ELF-1 (cell line): ENCODE results near the gene KIF6.
"Not testable (repeated sequence)": the region's sequence is repeated elsewhere in the genome, so short reads cannot be mapped to it uniquely, and the experiment has no call there.

ENCODE experiments used
- DNase-seq: peaks from one replicate; pipeline ENCODE4 v3.0.0-alpha.2; 2016; ENCODE audit warnings: low read depth, low spot score

KIF6 gene, protein sequence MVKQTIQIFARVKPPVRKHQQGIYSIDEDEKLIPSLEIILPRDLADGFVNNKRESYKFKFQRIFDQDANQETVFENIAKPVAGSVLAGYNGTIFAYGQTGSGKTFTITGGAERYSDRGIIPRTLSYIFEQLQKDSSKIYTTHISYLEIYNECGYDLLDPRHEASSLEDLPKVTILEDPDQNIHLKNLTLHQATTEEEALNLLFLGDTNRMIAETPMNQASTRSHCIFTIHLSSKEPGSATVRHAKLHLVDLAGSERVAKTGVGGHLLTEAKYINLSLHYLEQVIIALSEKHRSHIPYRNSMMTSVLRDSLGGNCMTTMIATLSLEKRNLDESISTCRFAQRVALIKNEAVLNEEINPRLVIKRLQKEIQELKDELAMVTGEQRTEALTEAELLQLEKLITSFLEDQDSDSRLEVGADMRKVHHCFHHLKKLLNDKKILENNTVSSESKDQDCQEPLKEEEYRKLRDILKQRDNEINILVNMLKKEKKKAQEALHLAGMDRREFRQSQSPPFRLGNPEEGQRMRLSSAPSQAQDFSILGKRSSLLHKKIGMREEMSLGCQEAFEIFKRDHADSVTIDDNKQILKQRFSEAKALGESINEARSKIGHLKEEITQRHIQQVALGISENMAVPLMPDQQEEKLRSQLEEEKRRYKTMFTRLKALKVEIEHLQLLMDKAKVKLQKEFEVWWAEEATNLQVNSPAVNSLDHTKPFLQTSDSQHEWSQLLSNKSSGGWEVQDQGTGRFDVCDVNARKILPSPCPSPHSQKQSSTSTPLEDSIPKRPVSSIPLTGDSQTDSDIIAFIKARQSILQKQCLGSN

DNA sequence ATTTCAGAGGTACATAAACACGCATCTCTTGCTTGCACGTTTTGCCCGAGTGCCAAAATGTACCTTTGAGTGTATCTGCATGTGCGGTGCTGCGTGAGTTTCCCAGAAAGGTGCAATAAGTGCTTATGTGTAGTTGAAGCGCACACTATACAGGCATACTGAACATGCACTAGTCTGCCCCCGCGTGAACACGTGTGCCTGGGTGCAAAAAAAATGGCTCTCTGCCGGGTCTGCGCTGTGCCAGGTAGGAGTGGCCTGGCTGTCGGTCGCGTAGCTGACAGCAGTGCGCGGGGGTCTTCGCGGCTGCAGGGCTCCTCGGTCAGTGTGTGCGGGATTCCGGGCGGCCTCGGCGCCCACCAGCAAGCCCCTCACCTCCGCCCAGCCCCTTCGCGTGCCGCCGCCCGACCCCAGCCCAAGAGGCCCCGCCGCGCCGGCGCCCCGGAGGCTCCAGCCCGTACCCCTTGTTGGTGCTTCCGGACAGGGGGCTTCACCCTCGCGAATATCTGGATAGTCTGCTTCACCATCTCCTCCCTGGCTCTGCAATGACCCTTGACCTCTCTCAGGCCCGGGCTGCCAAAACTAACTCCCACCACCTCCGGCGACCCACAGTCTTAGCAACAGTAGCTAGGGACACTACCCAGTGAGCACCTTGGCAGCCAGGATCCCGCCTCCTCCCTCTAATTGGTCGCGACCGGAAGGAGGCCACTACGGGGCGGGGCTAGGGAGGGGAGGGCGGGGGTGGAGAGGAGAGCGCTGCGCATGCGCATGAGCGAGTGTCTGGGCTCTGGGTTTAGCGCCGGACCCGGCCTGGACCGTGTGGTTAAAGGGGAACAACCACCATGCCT lies at the start of gene KIF6:
Gene KIF6 (minus strand): TSS at position 622 of the 845 bp plus-strand sequence. CDS start 98 bp downstream, at position 524.
- peak; percentile 93 for DNase-seq

DNA sequence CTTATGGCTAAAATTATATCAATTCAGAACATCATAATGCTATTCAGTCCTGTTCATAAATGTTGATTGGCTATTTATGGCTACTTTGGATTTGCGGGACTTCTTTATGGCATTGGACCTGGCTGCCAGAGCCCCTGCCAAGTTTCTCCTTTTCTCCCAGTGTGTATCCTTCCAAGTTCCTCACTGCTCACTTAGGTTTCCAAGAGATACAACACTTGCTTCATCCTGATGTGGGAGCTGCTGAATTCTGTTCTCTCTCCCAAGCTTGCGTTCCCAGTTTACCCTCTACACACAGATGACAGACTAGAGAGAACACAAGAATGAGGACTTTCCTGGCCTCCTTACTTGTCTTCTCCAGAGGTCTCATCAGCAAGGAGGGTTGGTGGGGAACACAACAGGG lies 48.6 kb upstream of the KIF6 start:
- DNase-seq: no peak

DNA sequence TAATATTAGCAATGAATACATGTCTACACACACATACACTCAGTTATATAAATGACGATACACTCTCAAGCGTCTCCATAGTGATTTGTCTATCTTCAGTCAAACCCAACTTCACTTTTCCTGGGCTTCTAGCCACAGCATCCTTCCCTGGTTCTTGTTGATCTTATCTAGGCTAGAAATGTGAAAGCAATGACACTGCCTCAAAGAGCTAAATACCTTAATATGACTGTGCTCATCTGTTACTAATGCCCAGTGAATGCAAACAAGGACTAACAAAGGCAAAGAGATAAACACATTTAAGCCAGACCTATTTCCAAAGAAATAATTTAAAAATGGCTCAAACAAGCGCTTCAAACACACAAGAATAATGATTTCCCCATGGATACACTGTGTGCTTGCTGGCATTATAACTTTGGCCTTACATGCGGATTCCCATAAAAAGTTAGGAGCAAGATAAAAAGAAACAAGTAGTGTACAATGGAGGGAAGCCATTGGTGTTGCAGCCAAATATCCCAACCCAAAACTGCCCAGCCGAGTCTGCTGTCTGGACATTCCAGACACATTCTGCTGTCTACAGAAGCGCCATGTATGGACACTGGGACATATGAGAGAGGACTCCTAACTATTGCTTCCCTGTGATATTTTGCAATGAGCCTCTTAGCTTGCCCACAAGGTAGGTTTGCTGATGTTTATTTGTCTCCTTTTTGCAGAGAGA lies 47.5 kb upstream of the KIF6 start:
- no peak for DNase-seq

DNA sequence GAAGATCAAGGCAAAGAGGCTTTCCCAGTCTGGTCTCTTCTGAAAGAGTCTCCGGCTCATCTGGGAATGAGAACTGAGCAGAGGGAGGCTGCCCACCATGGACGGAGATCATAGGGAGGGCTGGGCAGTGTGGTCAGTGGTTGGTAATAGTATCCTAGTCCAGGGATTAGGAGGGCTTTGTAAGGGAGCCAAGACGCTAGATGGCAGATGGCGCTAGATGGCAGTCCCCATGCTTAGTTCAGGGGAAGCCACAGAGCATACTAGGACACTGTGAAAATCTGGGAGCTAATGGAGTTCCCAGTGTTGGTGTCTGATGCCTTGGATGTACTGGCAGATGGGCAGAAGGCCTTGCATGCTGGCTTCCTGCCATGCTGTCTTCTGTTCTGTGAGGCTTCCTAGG lies 45.2 kb upstream of the KIF6 start:
- DNase-seq: no peak

DNA sequence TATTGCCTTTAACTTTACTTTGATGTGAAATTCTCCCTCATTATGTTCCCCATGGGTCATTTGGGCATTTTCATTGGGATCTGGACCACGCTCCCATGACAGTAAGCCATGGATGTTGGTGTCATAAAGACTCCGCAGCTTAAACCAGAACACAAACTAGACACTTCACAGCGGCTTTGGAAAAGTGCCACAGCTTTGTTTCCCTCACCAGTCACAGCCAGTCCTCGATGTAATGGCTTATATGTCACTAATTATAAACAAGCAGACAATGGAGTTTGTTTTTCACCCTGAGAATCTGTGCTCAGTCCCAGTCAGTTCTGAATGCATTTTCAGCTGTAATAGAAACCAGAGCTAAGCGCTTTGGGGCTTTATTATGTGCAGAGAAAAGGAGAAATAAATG lies 43.8 kb upstream of the KIF6 start:
- no peak for DNase-seq

DNA sequence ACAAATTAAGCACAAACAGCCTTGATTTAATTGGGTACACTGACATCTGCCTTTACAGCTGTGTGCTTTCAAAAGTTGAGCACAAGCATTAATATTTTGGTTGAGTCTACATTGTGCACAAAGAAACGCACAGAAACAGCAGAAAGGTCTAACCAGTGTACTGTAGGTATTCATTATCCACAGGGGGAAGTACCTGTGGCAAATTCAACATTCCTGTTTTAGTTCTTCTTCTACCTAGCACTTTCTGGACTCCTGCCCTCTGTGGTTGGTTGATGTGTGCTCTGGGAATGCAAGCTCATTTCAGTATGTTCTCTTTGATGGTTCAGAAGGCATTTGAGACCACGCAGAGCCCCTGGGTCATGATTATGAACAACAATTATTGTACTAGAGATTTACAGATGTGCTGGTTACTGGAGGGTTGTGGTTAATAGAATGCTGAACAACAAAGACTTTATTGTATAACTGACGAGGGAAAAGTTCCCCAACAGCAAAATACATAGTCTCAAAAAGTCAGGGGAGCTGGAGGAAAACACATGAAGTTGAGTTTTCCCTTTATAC lies 40.4 kb upstream of the KIF6 start:
- no peak for DNase-seq

DNA sequence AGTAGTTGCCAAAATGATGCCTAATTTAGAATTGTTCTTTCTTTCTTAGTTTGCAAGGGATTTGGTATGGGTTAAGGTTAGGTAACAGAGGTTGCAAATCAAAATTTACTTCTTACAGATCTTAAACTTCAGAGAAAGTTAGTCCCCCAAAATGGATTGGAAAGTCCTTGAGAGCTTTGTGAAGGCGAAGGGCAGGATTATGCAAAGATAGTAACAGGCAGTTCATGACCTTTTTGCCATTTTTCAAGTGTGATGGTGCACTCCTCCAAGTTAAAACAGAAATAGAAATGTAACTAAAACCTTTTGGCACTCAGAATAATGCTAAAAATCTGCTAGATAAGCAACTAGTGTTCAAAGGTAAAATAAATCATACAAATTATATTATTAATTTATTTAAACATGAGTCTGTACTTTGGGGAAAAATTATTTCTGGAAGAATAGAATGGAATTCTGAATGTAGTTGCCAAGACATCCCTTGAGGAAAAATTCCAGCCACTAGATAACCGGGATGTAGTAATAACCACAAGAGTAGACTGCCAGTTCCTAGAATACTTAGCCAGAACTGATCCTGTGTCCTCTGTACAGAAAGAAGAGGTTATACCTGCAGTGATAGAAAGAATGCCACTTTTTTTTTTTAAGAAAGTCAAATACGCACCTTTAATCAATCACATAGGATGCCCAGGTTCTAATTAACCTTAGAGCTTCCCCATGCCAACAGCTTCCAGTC lies 35.2 kb upstream of the KIF6 start:
- no peak for DNase-seq

DNA sequence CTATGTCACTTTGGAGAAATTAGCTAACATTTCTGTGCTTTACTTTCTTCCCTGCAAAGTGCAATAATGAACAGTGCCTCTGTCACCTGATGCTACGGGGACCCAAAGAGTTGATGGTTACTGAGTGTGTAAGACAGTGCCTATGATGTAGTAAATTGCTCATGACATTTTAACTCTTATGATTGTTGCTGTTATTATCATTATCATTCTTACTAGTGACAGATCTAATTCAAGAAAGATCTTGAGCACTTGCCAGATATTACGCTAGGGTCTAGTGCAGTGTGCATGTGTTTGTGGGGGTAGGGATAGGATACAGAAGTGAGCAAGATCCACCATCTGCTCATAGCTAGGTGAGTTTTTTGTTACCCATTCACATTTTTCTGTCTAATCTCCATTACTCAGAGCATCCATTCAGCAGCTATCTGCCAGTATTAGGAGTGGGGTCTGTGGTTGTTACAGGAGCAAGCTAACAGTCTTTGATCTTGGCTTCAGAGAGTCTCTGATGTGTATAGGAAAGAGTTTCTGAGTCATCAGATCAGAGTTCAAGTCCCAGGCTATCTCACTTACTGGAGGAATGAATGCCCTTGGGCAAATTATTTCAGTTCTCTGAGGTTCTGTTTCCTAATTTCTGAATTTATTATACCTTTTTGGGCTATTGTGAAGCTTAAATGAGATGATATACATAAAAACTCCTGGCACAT lies 33.8 kb upstream of the KIF6 start:
- no peak for DNase-seq

DNA sequence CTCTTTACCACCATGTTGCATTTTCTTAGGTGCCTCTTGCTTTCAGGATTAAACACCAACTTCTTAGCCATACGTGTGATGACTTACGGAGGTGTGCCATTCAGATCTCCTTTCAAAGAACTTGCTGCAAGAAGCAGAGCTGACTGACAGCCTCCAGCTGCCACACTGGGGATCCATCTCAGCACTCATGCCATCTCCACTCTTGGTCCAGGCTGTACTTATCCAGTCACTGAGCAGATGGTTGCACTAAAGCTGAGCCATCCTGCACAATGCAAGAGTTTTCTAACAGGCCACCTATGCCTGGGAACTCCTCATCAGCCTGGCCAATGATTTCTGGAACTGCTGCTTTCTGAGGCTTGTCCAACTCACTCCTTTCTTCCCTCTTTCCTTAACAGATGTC lies 31.4 kb upstream of the KIF6 start:
- DNase-seq: no peak

DNA sequence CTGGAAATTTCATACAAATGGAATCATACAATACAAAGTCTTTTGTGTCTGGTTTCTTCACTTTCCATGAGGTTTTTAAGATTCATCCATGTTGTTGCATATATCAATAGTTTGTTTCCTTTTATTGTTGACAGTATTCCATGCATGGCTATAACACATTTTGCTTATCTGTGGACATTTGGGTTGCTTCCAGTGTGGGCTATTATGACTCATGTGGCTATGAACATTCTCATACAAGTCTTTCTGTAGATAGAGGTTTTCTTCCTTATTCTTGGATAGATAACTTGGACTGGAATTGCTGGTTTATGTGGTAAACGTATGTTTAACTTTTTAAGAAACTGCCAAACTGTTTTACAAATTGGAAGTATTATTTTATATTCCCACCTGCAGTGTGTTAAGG lies 30.0 kb upstream of the KIF6 start:
- DNase-seq: no peak

DNA sequence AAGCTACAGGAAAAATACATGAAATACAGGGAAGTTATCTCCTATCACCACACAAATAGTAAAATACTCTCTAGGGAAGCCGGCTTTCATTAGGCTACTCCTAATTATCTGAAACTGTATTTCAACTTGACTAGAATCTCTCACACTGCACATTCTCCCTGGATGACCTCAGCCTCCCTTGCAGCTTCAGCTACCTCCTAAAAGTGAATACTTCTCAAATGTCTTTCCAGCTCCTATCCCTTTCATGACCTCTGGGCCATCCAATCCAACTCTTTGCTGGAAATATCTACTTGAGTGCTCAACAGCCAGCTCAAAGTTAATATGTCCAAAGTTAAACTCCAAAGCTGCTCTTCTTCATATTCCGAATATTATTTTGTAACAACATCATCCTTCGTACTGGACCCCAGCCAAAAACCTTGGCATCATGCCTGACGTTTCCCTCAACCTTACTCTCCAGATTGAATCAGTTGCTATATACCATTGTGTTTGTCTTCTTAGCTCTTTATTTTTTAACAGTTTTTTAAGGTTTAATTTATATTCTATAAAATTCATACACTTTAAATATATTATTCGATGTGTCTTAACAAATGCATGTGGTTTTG lies 29.4 kb upstream of the KIF6 start:
- no peak for DNase-seq

DNA sequence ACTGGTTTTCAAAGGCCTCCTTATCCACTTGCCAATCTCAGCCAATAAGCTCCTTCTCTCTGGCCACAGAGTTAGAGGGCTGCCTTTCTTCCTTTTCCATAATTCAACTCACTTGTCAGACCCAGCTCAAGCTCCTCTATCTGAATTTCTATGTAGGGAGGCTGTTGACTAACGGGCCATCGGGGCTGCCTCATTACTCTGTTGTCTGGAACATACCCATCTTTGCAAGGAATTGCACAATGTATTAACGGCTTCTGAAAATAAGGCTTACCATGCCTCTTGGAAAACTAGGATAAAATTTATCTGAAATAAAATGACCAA lies 28.5 kb upstream of the KIF6 start:
- no peak for DNase-seq

DNA sequence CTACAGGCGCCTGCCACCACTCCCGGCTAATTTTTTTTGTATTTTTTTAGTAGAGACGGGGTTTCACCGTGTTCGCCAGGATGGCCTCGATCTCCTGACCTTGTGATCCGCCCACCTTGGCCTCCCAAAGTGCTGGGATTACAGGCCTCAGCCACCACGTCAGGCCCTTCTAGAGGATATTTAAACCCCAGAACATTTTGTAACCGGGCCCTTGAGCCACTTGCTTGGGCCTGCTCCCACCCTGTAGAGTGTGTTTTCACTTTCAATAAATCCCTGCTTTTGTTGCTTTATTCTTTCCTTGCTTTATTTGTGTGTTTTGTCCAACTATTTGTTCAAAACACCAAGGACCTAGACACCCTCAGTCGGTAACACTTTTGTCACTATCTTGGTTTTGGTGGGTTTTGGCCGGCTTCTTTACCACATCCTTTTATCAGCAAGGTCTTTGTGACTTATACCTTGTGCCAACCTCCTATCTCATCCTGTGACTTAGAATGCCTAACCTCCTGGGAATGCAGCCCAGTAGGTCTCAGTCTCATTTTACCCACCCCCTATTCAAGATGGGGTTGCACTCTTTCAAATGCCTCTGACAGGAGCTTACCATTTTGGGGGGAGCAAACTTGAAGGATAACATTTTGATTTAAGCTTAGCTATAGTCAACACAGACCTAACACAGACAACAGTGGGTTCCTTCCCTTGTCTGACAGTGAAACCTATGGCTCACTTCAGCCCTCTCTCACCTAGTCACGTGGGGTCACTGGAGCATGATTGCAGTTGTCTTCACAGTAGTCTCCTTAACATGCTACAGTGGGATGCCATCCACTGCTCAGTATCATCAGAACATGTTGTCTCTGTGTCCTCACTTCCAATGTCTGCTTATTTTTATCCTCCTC lies 27.9 kb upstream of the KIF6 start:
- DNase-seq: no peak

DNA sequence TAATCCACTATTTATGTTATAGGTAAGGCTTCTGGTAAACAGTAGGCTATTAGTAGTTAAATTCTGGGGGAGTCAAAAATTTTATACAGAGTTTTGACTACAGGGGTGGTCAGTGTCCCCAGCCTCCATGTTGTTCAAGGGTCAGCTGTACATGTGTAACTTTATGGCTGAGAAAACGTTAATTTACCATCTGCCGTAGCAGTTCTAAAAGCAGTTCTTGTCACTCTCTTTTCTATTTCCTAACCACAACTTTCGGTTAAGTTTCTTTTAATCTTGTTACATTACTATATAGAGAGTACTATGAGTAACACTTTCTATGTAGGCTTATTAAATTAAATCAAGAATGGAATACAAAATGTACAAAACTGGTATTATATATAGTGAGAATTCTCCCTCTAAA lies 21.6 kb upstream of the KIF6 start:
- DNase-seq: no peak

DNA sequence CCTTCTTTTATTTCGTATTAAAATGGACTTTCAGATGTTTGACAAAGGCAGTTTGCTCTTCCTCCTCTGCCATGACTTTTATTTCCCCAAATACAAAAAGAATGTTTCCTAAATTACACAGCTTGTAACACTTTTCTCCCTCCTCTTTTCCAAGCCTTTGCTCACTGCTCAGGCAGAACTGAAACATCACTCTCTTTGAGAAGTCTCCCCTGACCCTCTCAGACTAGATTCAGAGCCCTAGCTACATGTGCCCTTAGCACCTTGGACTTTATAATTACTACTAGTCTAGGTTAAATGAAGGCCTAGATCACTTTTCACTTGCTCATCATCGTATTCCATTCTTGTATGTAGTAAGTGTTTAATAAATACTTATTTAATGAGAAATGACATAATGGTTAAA lies 8.5 kb upstream of the KIF6 start:
- no peak for DNase-seq

DNA sequence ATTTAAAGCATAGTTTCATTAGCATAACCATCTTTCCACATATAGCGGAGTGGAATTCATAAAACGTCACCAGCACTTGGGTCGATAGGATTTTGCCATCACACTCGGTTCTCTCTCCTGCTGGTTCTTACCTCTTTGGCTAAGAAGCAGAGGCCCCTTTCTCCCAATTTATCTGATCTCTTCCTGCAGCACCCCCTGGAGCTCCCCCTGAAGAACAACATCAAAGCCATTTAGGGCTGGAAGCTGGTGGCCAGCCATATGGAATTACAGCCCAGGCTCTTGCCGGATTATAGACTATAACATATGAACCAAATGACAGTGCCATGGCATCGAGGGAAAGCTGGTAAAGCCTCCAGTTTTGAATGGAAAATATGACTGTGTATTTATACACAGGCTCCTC lies 6.4 kb upstream of the KIF6 start:
- peak; percentile 23 for DNase-seq

DNA sequence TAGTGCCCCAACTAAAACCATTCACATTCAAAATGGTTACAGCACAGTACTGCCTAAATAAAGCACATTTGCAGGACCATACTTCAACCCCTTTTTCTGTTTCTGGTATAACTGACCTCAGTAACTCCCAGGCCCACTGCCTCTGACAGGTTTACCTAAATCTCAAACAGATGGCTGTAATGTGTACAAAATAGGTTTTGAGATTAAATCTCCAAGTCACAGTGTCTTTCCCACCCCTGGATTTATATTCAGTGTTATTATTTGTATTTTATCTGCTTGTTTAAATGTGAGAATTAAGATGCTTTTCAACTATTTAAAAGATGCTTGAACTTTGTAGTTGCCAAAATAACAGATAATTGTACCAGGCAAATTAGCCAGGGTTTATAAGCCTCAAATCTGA lies 4.7 kb upstream of the KIF6 start:
- DNase-seq: no peak

DNA sequence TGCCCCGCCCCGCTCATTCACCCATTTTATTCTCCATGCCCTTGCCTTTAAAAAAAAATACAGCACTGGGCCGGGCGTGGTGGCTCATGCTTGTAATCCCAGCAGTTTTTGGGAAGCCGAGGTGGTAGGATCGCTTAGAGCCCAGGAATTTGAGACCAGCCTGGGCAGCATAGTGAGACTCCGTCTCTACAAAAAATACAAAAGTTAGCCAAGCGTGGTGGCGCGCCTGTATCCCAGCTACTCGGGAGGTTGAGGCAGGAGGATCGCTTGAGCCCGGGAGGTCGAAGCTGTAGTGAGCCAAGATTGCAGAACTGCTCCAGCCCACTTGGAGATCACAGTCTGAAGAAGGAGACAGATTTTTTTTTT lies 407 bp upstream of the KIF6 start:
- DNase-seq: no peak

DNA sequence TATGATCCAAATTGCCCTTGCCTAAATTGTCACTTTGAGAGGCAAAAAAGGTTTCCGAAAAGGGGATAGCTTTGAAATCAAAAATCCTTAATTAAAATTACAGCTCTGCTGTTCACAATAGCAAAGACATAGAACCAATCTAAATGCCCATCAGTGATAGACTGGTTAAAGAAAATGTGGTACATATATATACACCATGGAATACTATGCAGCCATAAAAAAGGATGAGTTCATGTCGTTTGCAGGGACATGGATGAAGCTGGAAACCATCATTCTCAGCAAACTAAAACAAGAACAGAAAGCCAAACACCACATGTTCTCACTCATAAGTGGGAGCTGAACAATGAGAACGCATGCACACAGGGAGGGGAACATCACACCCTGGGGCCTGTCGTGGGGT lies 1.9 kb downstream of the KIF6 start:
- not testable (repeated sequence) for DNase-seq
